DOHH2 (cell line): ENCODE results near the gene ZFP2.

Experiments
- H3F3A ChIP-seq: fragments of 200-600 bp; sonication (generic), shearing (Covaris generic); 2 replicates; pipeline ENCODE4 v1.6.0; 2016; ENCODE audit warnings: antibody characterized with exemption, mild to moderate bottlenecking; ENCODE audit not compliant: control insufficient read depth, insufficient read depth
- H3K27ac ChIP-seq: fragments of 200-600 bp; sonication (generic); 2 replicates; pipeline ENCODE4 v1.5.1; 2014; ENCODE audit warnings: low read depth, mild to moderate bottlenecking, low read length, moderate library complexity
- H3K27me3 ChIP-seq: fragments of 200-600 bp; sonication (generic); 2 replicates; pipeline ENCODE4 v1.6.1; 2014; ENCODE audit warnings: mild to moderate bottlenecking, low read length, mixed read lengths; ENCODE audit not compliant: control insufficient read depth
- H3K36me3 ChIP-seq: fragments of 200-600 bp; sonication (generic); 2 replicates; pipeline ENCODE4 v1.6.1; 2014; ENCODE audit warnings: mild to moderate bottlenecking, low read length, moderate library complexity, mixed read lengths; ENCODE audit not compliant: control insufficient read depth
- H3K4me1 ChIP-seq: fragments of 200-600 bp; sonication (generic); 2 replicates; pipeline ENCODE4 v1.6.1; 2014; ENCODE audit warnings: mild to moderate bottlenecking, low read length, mixed read lengths; ENCODE audit not compliant: control insufficient read depth
- H3K4me2 ChIP-seq: fragments of 200-600 bp; sonication (generic); 2 replicates; pipeline ENCODE4 v1.6.0; 2014; ENCODE audit warnings: mild to moderate bottlenecking, low read length, moderate library complexity
- H3K4me3 ChIP-seq: fragments of 200-600 bp; sonication (generic); 2 replicates; pipeline ENCODE4 v1.5.1; 2014; ENCODE audit warnings: mild to moderate bottlenecking, low read length, mixed read lengths
- H3K79me2 ChIP-seq: fragments of 200-600 bp; sonication (generic); 2 replicates; pipeline ENCODE4 v1.6.1; 2014; ENCODE audit warnings: mild to moderate bottlenecking, low read length, mixed read lengths; ENCODE audit not compliant: control insufficient read depth
- H3K9me2 ChIP-seq: fragments of 200-600 bp; sonication (generic); replicated peaks from 2 replicates; pipeline ENCODE4 v1.6.1; 2014; ENCODE audit warnings: mild to moderate bottlenecking, low read length, mixed read lengths; ENCODE audit not compliant: control insufficient read depth
- H3K9me3 ChIP-seq: fragments of 200-600 bp; sonication (generic); 2 replicates; pipeline ENCODE4 v1.6.1; 2014; ENCODE audit warnings: antibody characterized with exemption, low read length, mixed read lengths; ENCODE audit not compliant: control insufficient read depth, insufficient read depth
- H4K20me1 ChIP-seq: fragments of 200-600 bp; sonication (generic); 2 replicates; pipeline ENCODE4 v1.6.0; 2014; ENCODE audit warnings: low read depth, mild to moderate bottlenecking, antibody characterized with exemption, low read length, moderate library complexity; ENCODE audit not compliant: control insufficient read depth, insufficient read depth
- CTCF ChIP-seq: fragments of 200-600 bp; sonication (generic); IDR thresholded peaks from one replicate; pipeline ENCODE4 v1.5.1; 2014; ENCODE audit warnings: antibody characterized with exemption, mild to moderate bottlenecking, low read depth, low read length; ENCODE audit not compliant: poor library complexity, severe bottlenecking
- EZH2phosphoT487 ChIP-seq: fragments of 200-600 bp; sonication (generic); IDR thresholded peaks from 2 replicates; pipeline ENCODE4 v1.6.1; 2017; ENCODE audit warnings: borderline replicate concordance, mild to moderate bottlenecking, antibody characterized with exemption, low read length, moderate library complexity, mixed read lengths

Gene ZFP2

GRCh38 chr5:178965465-178966055, 69.8 kb downstream of the ZFP2 start:
- Histone ChIP-seq H3K9me3 (peaks cover 40% of the 10 kb centered on the region; the same call in 1 of the 2 replicates), H3F3A (no peaks in the 10 kb centered on the region), H3K4me1 (no peaks in the 10 kb centered on the region), H3K27ac (no peak overlapping the region), H3K79me2 (no peaks in the 10 kb centered on the region), H3K4me2 (no peak overlapping the region), H3K9me2 (no peaks in the 10 kb centered on the region), H3K36me3 (no peaks in the 10 kb centered on the region), H3K27me3 (no peaks in the 10 kb centered on the region), H4K20me1 (no peaks in the 10 kb centered on the region), H3K4me3 (no peak overlapping the region)
- no peak for TF ChIP-seq CTCF
- TF ChIP-seq EZH2phosphoT487 = no peak

GRCh38 chr5:178981381-178981780, 85.7 kb downstream of the ZFP2 start:
- no peaks in the 10 kb centered on the region for H3K9me2 ChIP-seq
- H4K20me1 ChIP-seq = no peaks in the 10 kb centered on the region
- no peaks in the 10 kb centered on the region for H3K79me2 ChIP-seq
- no peaks in the 10 kb centered on the region for H3F3A ChIP-seq
- H3K4me3 ChIP-seq = no peak overlapping the region
- H3K36me3 ChIP-seq = no peaks in the 10 kb centered on the region
- H3K27ac ChIP-seq = no peak overlapping the region
- H3K4me2 ChIP-seq = no peak overlapping the region
- no peak for TF ChIP-seq EZH2phosphoT487
- TF ChIP-seq CTCF = no peak
- no peaks in the 10 kb centered on the region for H3K4me1 ChIP-seq
- H3K9me3 ChIP-seq = peaks cover 20% of the 10 kb centered on the region; the same call in 1 of the 2 replicates
- H3K27me3 ChIP-seq = no peaks in the 10 kb centered on the region
